ENCODE results near the gene UBA6.

- TF ChIP-seq CTCF (IDR thresholded peaks at IDR 0.05) (no peak), ZFX (IDR thresholded peaks at IDR 0.05; ENCODE audit: borderline replicate concordance) (no peak)
Measured at GRCh38 chr4:67638136-67638535, 62.8 kb downstream of the UBA6 start.
